Measurements from ENCODE around the gene RPRD1B. TPM values are rescaled to one million over a fixed set of nuclear protein-coding genes. Genes with fewer than 3 reads are reported as not detected.
A peak's percentile ranks its signal among the peaks of the same experiment; 100 is the strongest.

RPRD1B gene
- total RNA-seq, 1 experiment from 2014 or later, result 42.6 TPM

DNA sequence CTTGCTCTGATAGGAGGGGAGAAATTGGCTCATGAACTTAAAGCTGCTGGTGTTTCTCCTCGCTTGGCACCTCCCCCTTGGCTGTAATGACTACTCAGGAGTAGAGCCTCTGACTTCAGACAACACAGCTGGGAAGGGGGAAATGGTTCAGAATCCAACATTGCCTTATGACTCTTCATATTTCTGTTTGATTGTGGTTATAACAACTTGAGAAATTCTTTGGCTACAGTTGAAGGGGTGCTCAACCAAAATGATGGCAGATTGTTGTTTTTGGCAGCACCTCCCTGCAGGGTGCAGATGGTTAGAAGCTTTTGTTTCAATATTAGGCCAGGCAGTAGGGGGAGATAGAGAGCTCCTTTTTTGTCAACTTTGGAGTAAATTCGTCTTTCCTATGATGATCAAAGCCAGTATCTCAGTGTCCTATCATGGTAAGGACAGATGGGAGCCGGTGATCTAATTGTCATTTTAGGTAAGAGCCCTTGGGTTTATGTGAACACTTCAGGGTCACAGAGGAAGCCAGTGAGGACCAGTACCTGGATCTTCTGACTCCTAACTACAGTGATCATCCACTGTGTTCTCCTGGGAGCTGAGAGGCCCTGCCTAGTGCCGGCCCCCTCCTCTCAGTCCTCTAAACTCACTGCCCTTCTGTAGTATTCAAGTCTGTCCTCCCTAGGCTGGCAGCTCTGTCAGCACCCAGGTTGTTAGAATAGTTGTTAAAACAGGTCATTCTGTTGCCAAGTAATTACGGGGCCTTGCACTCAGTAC, 39.9 kb downstream of the RPRD1B start:
- TF ChIP-seq, protein P1, sequence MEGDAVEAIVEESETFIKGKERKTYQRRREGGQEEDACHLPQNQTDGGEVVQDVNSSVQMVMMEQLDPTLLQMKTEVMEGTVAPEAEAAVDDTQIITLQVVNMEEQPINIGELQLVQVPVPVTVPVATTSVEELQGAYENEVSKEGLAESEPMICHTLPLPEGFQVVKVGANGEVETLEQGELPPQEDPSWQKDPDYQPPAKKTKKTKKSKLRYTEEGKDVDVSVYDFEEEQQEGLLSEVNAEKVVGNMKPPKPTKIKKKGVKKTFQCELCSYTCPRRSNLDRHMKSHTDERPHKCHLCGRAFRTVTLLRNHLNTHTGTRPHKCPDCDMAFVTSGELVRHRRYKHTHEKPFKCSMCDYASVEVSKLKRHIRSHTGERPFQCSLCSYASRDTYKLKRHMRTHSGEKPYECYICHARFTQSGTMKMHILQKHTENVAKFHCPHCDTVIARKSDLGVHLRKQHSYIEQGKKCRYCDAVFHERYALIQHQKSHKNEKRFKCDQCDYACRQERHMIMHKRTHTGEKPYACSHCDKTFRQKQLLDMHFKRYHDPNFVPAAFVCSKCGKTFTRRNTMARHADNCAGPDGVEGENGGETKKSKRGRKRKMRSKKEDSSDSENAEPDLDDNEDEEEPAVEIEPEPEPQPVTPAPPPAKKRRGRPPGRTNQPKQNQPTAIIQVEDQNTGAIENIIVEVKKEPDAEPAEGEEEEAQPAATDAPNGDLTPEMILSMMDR (IDR thresholded peaks at IDR 0.05; ENCODE audit: unreplicated experiment), result peak; percentile 47
- DNase-seq (ENCODE audit: unreplicated experiment), result peak; percentile 94
- peak overlapping the region; percentile 31 for H3K4me3 Mint-ChIP-seq (ENCODE audit: unreplicated experiment)
- intact Hi-C loops (cut with micrococcal nuclease), result loop anchor here (1.0 to 2.0 kb wide), 5 partner anchors 92 to 231 kb away; partner anchors contain the start of genes BPI and TGM2
- POLR2A ChIA-PET, result interaction anchor here (0.6 to 2.1 kb wide), 19 partner anchors 14 to 153 kb away, joined by 3 to 33 read pairs (median 4); partner anchors contain the start of genes RPRD1B and TTI1
- H3K9me3 Mint-ChIP-seq (ENCODE audit: unreplicated experiment), result no peaks in the 10 kb centered on the region
- CTCF ChIA-PET, result interaction anchor here (0.6 to 11.9 kb wide), 49 partner anchors 11 to 1144 kb away, joined by 3 to 486 read pairs (median 5); partner anchors contain the start of gene TGM2
- H3K27ac Mint-ChIP-seq (ENCODE audit: low read depth, unreplicated experiment), result peak overlapping the region; percentile 44
- BruUV-seq (replicated peaks), result no TSS peak
- H3K27me3 Mint-ChIP-seq (ENCODE audit: insufficient read depth, unreplicated experiment), result no peaks in the 10 kb centered on the region
- H3K36me3 Mint-ChIP-seq (ENCODE audit: insufficient read depth, unreplicated experiment), result peaks cover 65% of the 10 kb centered on the region
- H3K4me1 Mint-ChIP-seq (ENCODE audit: insufficient read depth, unreplicated experiment), result peaks cover 21% of the 10 kb centered on the region

DNA sequence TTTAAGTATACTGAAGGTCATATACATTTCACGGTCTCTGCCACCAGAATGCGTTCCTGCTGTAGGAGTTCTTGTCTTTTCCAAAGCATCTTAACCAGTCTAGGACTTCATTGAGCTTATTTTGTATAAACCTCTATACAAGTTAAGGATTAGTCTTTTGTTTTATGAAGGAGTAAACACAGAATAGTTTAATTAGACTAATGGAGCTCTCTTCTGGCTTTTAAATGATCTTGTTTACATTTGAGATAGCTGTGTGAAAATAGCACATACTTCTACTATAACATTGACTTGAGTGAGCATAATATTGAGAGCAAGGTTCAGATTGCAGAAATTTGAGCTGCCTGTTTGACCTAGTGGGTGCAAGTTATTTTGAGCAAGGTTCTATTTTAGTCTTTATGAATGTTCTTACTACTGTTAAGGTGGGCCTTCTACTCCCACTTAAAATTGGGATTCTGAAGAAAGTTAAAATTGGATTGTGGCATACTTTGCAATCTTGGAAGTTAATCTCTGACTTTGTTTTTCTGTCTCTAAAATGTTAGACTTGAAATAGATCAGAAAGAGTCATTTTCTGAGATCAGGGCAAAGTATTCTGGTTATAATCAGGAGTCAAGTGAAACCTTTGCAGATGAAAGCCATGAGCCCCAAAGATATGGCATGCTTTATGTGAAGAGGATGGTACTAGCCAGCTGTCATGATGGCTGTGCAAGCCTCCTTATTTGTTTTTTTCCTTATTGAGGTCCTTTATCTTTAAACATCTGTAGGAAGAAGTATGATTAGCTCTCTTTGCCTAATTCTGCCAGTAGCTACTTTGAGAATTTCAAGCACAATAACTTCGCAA, 41.8 kb downstream of the RPRD1B start:
- POLR2A ChIA-PET, result interaction anchor here (0.7 to 1.3 kb wide), 2 partner anchors 8 to 123 kb away, joined by 3 read pairs; no protein-coding TSS in a partner anchor
- H3K36me3 Mint-ChIP-seq (ENCODE audit: insufficient read depth, unreplicated experiment), result peaks cover 62% of the 10 kb centered on the region
- TF ChIP-seq, protein P1 (IDR thresholded peaks at IDR 0.05; ENCODE audit: unreplicated experiment), result no peak
- CTCF ChIA-PET, result interaction anchor here (0.5 to 11.9 kb wide), 13 partner anchors 9 to 270 kb away, joined by 3 to 486 read pairs (median 24); partner anchors contain the start of gene TGM2
- no peaks in the 10 kb centered on the region for H3K27me3 Mint-ChIP-seq (ENCODE audit: insufficient read depth, unreplicated experiment)
- intact Hi-C loops (cut with micrococcal nuclease), result no loop called here
- DNase-seq (ENCODE audit: unreplicated experiment), result no peak
- no peaks in the 10 kb centered on the region for H3K9me3 Mint-ChIP-seq (ENCODE audit: unreplicated experiment)
- H3K4me3 Mint-ChIP-seq (ENCODE audit: unreplicated experiment), result no peak overlapping the region
- no TSS peak for BruUV-seq (replicated peaks)
- no peak overlapping the region for H3K27ac Mint-ChIP-seq (ENCODE audit: low read depth, unreplicated experiment)
- peaks cover 21% of the 10 kb centered on the region for H3K4me1 Mint-ChIP-seq (ENCODE audit: insufficient read depth, unreplicated experiment)

DNA sequence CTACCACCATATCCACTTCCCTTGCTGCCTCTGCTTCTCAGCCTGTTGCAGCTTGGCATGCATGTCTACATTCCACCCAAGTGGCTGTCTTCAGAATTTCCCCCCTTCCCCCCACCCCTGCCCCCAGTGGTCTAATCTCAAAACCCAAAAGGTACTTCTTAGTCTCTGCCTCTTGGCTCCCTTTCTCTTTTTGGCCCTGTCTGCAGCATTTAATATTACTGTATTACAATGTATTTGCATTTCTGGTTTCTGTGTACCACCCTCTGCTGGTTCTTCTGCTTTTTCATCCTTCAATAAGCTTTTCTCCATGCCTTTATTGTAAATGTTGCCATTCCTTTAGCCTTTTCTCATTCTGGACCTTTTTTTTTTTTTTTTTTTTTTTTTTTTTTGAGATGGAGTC, 43.0 kb downstream of the RPRD1B start:
- H3K27ac Mint-ChIP-seq (ENCODE audit: low read depth, unreplicated experiment), result no peak overlapping the region
- POLR2A ChIA-PET, result interaction anchor here (1.3 kb wide), 1 partner anchor 9 kb away, joined by 3 read pairs; no protein-coding TSS in a partner anchor
- CTCF ChIA-PET, result interaction anchor here (0.6 to 11.9 kb wide), 9 partner anchors 16 to 317 kb away, joined by 3 to 486 read pairs (median 4); partner anchors contain the start of gene TGM2
- no peaks in the 10 kb centered on the region for H3K9me3 Mint-ChIP-seq (ENCODE audit: unreplicated experiment)
- TF ChIP-seq, protein P1 (IDR thresholded peaks at IDR 0.05; ENCODE audit: unreplicated experiment), result no peak
- no peak for DNase-seq (ENCODE audit: unreplicated experiment)
- intact Hi-C loops (cut with micrococcal nuclease), result no loop called here
- BruUV-seq (replicated peaks), result no TSS peak
- peaks cover 21% of the 10 kb centered on the region for H3K4me1 Mint-ChIP-seq (ENCODE audit: insufficient read depth, unreplicated experiment)
- no peak overlapping the region for H3K4me3 Mint-ChIP-seq (ENCODE audit: unreplicated experiment)
- peaks cover 60% of the 10 kb centered on the region for H3K36me3 Mint-ChIP-seq (ENCODE audit: insufficient read depth, unreplicated experiment)
- H3K27me3 Mint-ChIP-seq (ENCODE audit: insufficient read depth, unreplicated experiment), result no peaks in the 10 kb centered on the region

Data from MCF 10A (cell line).